Measurements from ENCODE around the gene TM9SF1.

TM9SF1 gene, protein sequence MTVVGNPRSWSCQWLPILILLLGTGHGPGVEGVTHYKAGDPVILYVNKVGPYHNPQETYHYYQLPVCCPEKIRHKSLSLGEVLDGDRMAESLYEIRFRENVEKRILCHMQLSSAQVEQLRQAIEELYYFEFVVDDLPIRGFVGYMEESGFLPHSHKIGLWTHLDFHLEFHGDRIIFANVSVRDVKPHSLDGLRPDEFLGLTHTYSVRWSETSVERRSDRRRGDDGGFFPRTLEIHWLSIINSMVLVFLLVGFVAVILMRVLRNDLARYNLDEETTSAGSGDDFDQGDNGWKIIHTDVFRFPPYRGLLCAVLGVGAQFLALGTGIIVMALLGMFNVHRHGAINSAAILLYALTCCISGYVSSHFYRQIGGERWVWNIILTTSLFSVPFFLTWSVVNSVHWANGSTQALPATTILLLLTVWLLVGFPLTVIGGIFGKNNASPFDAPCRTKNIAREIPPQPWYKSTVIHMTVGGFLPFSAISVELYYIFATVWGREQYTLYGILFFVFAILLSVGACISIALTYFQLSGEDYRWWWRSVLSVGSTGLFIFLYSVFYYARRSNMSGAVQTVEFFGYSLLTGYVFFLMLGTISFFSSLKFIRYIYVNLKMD

DNA sequence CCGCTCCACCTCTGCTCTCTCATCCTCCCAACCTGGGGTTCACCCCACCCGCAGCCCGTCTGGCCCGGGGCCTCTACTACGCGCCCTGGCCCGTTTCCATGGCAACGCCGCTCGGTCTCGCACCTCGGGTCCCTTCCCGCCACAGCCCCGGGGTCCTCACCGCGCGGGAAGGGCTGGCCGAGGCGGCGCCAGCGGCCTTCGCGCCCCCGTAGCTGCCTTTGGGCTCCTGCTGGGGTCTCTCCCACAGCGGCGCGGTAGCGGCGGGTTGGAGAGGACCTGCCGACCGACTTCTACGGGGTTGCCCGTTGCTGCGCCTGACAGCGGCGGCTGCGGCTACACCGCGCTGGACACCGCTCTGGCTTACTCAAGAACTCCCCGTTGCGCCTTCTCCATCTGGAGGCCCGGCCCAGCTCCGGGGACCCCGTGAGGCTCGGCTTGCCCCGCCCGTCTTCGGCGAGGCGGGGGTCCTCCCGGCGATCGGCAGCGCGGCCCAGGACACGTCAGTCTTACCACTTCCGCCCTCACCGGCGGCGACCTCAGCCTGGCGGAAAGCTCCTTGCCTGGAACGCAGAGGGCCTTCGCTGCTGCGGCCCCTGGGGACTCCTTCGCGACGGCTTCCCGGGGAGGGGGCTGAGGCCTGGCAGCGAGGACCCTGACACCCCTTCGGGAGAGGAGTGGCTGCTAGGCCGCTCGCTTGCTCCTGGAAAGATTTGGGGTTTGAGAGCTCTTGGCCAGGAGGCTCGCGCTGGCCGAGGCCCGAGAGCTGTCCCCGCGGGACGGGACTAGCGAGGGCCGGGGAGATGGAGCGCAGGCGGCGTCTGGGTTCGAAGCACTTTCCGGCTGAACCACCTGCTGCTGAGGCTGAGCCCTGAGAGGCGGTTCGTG is at the start of gene TM9SF1:
Gene TM9SF1, minus strand, starts transcription at position 256 of the 885 bp plus-strand sequence. CDS start 422 bp downstream, outside the sequence.
- peak; percentile 74 to 79 (median 74) for DNase-seq (ENCODE audit: low read depth in 3 of 3, low spot score in 1 of 3)

DNA sequence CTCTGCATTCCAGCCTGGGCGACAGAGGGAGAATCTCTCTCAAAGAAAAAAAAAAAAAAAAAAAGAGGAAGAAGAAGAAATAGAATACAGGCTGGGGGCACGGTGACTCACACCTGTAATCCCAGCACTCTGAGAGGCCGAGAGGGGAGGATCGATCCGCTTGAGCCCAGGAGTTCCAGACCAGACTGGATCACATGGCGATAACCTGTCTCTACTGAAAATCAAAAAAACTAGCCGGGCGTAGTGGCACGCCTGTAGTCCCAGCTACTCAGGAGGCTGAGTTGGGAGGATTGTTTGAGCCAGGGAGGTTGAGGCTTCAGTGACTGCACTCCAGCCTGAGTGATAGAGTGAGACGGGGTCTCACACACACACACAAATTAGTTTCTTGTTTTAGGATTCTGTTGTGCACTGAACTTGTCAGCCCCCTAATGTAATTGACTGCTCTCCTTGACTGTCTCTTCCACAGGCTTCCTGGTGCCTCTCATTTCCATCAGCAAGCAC is 48.1 kb upstream of the TM9SF1 start:
- DNase-seq (ENCODE audit: low read depth in 3 of 3, low spot score in 1 of 3): no peak

DNA sequence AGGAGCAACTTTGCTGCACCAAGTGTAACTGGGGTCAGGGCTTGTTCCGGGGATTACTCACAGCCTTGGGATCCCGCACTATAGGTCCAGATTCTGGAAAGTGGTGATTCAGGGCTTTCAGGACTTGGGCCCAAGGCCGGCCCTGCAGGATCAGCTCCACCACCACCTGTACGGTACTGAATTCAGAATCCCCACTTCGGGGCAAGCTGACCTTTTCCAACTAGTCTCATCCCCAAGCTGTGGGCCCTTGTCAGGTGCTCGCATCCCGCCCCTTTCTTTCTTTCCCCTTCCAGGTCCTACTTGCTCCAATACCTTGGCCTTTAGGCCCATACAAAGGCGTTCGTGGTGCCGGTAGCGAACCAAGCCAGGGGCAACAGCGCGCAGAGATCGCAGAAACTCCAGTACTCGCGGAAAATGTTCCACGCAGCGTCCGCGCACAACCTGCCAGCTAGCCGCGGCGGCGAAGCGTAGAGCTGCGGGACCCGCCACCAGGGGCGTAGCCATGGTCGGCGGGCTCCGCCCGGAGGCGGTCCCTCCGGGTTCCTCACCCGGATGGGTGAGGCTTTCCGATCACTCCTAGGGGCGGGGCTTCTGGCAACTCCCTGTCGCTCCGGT is 46.7 kb upstream of the TM9SF1 start:
- peak; percentile 84 to 85 (median 85) for DNase-seq (ENCODE audit: low read depth in 3 of 3, low spot score in 1 of 3)

DNA sequence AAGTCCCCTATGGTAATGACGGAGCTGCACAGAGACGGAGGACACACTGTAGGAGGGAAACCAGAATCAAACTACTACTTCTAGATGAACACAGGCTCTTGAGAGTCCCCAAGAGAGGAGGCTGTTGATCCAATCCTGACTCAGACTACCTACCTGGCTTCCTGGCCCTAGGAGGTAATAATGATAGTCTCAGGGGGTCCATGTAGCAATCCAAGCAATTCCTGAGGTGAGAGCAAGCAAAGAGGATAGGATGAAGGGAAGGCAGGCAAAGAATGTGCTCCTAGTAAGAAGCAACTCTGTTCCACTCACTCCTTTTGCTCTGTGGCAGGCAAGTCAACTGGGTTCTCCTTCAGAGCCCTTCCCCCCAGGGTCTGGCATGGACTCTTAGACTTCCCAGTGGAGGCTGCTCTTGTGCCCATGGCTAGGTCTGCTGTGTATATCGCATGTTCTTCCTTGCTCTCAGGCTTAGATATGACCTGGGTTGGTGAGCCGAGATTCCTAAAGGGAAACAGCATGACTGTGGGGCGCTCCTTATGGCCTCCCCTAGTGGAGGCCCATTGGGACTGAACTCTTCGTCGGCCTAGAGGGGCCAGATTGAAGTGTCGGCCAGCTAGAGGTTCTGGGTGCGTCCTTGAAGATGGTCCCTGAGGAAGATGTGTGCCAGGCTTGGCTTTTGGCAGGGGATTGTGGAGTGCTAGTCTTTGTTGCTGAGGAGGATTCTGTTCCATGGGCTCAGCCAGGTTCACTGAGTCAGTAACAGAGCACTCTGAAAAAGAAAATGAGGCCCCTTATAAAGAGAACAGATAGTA is 45.1 kb upstream of the TM9SF1 start:
- DNase-seq (ENCODE audit: low read depth in 3 of 3, low spot score in 1 of 3): no peak

DNA sequence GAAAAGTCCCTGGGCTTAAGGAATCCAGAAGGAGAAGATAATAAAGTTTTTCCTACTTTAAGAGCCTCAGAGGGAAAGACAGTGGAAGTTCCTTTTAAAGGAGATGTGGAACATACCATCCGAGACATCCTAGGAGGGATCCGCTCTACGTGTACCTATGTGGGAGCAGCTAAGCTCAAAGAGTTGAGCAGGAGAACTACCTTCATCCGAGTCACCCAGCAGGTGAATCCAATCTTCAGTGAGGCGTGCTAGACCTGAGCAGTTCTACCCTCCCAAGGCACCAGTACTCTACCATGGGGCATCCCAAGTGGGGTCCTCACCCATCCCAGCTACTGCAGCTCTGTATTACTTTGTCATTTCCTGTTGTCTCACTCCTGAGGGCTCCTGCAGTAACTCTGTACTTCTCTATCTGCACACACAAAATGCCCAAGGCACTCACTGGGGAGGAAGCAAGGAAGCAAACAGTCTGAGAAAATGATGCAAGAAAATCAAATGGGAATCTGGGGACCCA is 43.3 kb upstream of the TM9SF1 start:
- DNase-seq (ENCODE audit: low read depth in 3 of 3, low spot score in 1 of 3): no peak

DNA sequence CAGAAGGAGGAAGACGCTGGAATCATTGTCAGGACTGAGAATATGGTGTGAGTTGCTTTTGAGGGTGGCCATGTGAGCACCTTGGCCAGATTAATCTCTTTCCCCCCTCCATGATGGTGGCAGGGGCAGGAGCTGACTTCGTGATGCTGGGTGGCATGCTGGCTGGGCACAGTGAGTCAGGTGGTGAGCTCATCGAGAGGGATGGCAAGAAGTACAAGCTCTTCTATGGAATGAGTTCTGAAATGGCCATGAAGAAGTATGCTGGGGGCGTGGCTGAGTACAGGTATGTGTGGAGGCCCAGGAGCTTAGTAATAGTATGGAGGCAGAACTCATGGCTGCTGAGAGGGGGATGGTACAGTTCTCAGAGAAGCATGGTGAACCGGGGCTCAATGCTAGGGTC is 42.9 kb upstream of the TM9SF1 start:
- no peak for DNase-seq (ENCODE audit: low read depth in 3 of 3, low spot score in 1 of 3)

DNA sequence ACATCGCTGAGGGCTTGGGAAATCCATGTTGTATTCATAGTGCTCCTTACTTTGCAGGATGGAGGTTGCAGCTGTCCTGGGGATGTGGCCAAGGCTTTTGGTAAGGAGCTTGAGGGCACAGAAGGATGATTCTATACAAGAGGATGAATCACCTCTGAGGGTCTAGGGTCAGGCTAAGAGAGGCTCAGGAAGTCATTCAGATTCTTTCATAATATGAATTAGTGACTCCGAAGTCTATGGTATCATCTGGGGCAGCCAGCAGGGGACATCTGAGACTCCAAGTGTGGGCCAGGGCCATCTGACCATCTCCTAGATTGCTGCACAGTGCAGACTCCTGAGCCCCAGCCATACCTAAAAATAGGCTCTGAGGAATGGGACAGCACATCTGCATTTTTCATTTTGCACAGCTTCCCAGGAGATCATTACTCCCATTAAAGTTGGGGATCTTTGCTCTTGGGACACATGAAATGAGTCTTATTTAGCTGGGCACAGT is 42.3 kb upstream of the TM9SF1 start:
- no peak for DNase-seq (ENCODE audit: low read depth in 3 of 3, low spot score in 1 of 3)

DNA sequence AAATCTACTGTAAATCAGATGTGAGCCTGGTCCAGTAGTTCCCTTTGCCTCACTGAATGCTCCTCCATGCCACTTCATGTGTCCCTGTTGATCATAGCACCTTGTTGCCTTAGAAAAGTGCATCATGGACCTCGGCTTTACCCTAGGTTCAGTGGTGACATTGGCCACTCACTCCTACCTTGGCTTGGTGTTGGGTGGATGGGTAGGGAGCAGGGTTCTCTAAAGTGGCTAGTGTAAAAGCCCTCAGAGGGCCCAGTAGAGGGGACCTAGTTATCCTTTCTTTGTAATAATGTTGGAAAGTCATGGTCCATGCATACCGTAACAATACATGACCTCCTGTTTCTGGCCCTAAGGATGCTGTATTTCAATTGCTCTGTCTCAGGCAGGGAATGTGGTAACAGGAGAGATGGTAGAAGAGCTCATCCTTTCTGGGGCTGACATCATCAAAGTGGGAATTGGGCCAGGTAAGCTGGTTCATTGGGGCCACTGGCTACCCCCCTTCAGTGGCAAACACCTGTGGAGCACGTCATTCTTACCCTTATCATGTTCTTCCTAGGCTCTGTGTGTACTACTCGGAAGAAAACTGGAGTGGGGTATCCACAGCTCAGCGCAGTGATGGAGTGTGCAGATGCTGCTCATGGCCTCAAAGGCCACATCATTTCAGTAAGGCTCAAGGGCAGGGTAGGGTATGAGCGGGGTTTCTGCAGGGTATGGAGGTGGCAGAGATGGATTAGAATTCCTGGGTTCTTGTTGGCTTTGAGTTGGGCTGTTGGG is 41.6 kb upstream of the TM9SF1 start:
- no peak for DNase-seq (ENCODE audit: low read depth in 3 of 3, low spot score in 1 of 3)

DNA sequence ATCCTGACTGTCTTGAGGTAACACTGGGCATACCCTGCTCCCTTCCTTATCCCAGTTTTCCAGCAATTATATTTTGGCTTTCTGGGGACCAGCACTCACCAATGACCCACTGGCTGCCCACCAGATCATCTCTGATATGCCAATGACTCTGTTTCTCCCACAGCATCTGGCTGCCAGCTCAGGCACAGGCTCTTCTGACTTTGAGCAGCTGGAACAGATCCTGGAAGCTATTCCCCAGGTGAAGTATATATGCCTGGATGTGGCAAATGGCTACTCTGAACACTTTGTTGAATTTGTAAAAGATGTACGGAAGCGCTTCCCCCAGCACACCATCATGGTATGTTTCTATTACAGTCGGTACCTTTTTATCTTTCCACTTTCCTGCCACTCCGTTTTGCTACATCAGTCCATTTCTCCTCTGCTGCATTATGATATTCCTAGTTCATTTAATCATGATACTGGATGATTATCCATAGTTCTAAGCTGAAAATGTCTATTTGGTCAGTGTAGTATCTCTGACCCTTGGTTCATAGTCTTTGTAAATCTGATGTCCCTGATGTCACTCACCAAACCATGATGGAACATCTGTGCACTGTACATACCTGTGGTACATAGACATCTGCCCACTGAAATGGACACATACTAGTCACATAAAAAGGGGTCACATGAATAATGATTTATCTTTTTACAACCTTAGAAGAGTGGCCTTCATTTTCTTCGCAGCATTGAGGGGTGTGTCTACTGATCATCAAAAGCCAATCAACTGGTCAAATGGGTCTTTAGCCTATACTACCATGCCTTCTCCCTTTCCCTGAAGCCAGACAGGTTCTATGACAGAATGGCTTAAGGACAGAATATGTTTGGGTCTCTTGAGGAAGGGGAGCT is 40.8 kb upstream of the TM9SF1 start:
- no peak for DNase-seq (ENCODE audit: low read depth in 3 of 3, low spot score in 1 of 3)

DNA sequence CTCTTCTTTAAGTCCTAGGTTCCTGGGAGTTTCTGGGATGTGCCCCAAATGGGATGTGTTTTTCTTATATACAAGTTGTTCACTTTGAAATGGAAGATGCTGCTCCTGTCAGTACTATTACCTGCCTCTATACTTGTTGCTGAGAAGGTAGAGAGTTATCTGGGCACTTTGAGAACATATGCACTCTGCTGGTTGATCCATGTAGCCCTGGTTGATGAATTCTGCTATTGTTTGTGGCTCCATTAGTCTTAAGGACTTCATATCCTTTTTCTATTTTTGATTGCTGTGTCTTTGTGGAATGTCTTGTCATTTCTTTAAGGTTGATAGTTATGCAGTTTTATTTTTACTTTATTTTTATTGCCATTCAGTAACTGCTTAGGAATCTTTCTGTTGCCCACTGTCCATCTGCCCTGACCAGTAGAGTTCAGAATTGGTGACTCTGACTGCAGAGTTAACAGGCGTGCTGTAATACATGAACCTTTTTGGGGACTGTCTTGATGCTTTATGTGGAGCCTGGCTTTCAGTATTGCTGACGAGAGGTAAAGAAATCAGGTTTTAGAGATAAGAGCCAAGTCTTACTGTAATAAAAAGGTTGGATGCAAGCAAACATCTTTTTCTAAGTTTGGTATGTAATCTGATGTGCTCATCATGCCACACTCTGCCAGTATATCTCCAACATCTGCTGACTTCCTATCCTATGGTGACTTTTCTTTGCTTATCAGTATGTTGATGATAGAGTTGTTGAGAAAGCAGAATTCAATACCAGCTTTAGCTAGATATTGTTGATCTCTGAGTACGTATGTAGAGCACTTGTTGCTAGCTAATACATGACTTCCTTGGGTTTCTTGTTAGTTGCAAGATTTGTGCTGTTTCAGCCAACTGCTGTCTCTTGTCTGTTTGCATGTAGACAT is 39.1 kb upstream of the TM9SF1 start:
- DNase-seq (ENCODE audit: low read depth in 3 of 3, low spot score in 1 of 3): no peak

DNA sequence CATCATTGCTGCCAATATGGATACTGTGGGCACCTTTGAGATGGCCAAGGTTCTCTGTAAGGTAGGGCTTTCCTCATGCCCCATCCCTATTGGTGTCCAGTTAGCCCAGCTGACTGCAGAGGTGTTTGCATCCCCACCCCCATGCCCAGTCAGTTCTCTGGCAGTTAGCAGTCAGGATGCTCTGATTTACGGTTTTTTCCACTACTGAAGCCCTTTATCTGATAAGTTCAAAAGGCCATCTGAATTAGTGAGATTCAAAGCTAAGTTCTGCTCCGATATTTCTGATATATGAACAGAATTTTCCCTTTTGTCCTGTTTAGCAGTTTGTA is 38.3 kb upstream of the TM9SF1 start:
- no peak for DNase-seq (ENCODE audit: low read depth in 3 of 3, low spot score in 1 of 3)

DNA sequence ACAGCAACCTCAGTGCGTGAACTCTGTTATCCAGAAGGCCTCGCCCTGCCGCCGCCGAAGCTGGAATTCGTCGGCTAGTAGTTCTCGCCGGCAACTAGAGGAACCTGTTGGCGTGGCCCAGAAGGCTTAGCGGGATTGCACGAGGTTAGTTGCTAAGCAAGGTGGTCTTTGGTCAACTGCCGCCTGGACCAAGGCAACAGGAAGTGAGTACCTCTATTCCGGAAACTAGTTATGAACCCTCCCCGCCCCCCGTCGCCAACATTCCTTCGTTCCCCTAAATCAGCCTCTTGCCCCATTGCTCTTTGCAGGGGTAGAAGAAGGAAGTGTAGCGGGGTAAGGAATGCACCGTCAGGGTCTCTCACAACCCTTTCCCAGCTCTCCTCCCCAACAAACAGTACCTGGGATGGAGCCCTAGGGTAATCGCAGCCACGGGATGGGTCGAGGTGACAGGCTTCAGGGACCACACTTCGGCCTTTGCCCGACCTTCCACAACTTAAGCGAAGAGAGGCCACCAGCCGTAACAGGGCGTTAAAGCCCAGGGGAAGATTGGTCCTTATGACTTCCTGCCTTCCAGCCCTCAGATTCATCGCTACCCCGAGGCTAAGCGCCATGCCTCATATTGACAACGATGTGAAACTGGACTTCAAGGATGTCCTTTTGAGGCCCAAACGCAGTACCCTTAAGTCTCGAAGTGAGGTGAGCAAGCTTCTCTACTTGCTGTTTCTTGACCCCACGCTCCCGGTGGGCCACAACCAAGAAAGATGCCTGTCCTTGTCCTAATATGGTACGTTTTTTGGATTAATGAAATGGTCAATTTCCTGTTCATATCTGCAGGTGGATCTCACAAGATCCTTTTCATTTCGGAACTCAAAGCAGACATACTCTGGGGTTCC is 37.6 kb upstream of the TM9SF1 start, which contains the start of gene GMPR2:
Gene GMPR2, plus strand, starts transcription at position 285 of the 893 bp plus-strand sequence. Its CDS starts 325 bp downstream, at position 610.
- DNase-seq (ENCODE audit: low read depth in 3 of 3, low spot score in 1 of 3): no peak

DNA sequence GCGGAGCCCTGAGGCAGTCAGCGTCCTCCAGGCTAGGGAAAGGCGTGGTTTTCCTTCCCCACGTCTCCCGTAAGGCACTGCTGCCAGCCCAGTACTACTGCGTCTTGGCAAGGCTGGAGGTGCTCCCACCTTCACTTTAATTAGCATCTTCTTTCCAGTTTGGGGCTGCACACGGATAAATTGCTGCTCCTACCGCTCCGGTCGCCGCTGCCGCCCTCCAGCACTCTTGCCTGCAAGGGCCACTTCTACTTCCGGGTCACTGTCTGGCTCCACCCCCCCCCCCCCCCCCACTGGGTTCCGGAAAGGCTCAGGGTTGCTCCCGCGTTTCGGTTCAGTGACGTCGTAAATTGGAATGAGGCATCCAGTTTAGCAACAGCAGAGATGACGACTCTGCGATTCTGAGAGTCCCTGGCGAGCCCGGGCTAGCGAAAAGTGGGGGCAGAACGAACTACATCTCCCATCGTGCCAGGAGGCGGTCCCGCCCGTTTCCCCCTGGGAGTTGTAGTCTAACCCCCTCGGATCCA is 36.9 kb upstream of the TM9SF1 start, which contains the start of gene NEDD8:
Gene NEDD8, minus strand, starts transcription at position 247 of the 524 bp plus-strand sequence. Its CDS starts 100 bp downstream, at position 147.
- peak; percentile 64 to 79 (median 70) for DNase-seq (ENCODE audit: low read depth in 3 of 3, low spot score in 1 of 3)

DNA sequence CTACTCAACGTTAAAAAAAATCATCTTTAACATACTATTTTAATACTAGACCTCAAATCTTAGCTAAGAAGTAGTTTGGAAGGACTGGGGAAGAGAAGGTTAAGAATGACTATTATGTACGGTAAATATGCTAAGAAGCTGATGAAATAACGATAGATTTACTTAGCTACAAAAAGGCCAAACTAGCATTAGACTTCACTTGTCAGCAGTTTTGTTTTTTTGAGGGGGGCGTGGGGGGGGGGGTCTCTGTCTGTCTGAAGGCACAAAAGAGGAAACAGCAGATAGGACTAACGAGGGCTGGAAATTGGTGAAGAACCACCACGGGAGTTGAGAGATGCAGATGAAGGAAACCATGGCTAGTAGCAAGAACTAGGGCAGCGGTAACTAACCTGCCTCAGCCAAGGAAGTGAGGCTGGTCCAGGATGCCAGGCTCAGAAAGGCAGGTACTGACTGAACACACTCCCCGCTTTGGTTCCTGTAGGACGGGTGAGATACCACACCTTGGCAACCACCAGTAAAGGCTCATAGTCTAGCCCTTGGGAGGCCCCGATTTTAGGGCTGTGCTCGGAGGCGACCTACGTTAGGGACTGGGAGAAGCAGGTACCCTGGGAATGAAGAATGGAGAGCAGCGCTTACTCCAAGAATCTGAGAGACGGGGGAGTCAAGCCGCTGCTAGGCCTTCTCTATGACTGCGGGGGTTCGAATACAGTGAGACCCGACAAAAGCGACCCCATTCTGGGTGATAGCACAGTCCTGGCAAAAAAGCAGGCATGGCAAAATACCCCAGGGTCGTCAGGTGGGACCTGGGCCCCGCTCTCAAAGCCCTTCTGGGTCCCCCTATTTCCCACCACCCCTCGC is 36.3 kb upstream of the TM9SF1 start:
- no peak for DNase-seq (ENCODE audit: low read depth in 3 of 3, low spot score in 1 of 3)

DNA sequence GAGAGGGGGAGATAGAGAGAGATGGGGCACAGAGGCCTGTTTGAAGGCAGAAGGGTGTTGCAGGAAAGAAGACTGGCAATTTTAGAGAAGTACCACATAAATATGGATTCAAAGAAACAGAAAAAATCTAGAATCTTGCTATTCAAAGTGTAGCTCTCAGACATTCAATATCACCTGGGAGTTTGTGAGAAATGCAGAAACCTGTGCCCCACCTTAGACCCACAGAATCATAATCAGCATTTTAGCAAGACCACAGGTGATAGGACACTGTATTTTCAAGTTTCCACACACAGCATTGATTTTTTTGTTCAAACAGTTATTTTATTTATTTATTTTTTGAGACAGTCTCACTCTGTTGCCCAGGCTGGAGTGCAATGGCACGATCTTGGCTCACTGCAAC is 33.7 kb upstream of the TM9SF1 start:
- no peak for DNase-seq (ENCODE audit: low read depth in 3 of 3, low spot score in 1 of 3)

Data from stimulated activated CD4-positive, alpha-beta T cell treated with anti-CD3 and anti-CD28 coated beads, TNF-alpha, amount 100 ng/mL, for 1 hour (primary cell).